ENCODE measurements around the gene FN1. TPM values are rescaled to one million over a fixed set of nuclear protein-coding genes. Genes with fewer than 3 reads are reported as not detected.
"Not testable (repeated sequence)": the region's sequence is repeated elsewhere in the genome, so short reads cannot be mapped to it uniquely, and the experiment has no call there.

FN1 gene
- total RNA-seq, 4 donors from 2014 or later: 169 to 686 (median 215) TPM

DNA sequence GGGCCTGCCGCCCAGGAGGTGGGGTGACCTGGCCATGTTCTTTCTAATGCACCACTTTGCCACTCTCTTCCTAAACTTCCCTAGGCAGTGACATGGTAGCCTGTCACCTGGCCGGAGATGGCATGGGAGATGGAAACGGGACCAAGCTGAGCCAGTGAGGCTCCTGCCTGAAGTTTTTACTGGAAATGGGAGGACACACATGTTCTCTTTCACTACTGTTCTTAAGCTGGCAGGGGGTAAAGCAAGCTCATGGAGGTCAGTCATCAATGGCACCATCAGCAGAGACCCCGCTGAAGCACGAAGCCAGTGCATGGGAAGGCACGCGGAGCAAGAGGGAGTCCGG lies 73.3 kb downstream of the FN1 start:
- intact Hi-C loops (cut with DNase I; ENCODE audit: low total_unique reads): no loop called here
- no peak for TF ChIP-seq POLR2AphosphoS5 (IDR thresholded peaks at IDR 0.05)
- no peak for TF ChIP-seq EP300 (IDR thresholded peaks at IDR 0.05; ENCODE audit: low read depth)
- TF ChIP-seq, protein P1, sequence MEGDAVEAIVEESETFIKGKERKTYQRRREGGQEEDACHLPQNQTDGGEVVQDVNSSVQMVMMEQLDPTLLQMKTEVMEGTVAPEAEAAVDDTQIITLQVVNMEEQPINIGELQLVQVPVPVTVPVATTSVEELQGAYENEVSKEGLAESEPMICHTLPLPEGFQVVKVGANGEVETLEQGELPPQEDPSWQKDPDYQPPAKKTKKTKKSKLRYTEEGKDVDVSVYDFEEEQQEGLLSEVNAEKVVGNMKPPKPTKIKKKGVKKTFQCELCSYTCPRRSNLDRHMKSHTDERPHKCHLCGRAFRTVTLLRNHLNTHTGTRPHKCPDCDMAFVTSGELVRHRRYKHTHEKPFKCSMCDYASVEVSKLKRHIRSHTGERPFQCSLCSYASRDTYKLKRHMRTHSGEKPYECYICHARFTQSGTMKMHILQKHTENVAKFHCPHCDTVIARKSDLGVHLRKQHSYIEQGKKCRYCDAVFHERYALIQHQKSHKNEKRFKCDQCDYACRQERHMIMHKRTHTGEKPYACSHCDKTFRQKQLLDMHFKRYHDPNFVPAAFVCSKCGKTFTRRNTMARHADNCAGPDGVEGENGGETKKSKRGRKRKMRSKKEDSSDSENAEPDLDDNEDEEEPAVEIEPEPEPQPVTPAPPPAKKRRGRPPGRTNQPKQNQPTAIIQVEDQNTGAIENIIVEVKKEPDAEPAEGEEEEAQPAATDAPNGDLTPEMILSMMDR (IDR thresholded peaks at IDR 0.05): no peak
- no peak for TF ChIP-seq POLR2A (IDR thresholded peaks at IDR 0.05)
- Histone ChIP-seq H3K27me3 (no peaks in the 10 kb centered on the region), H3K4me1 (no peaks in the 10 kb centered on the region), H3K27ac (no peak overlapping the region), H3K36me3 (peaks cover 0 to 29% (median 5%) of the 10 kb centered on the region in 4 donors), H3K9me3 (no peaks in the 10 kb centered on the region), H3K4me3 (no peak overlapping the region)
- WGBS, 2 donors (ENCODE audit: low coverage in 1 of 2): 89 to 98% methylated on average over 3 to 8 of the region's 8 CpGs
- in situ Hi-C loops (cut with MboI; ENCODE audit: low pct_ligation_motif_present in 1 of 4, low pct_unique_long_range_greater_than_20kb in 1 of 4, low sequenced_read_pairs in 3 of 4): no loop called here
- no peak for DNase-seq

DNA sequence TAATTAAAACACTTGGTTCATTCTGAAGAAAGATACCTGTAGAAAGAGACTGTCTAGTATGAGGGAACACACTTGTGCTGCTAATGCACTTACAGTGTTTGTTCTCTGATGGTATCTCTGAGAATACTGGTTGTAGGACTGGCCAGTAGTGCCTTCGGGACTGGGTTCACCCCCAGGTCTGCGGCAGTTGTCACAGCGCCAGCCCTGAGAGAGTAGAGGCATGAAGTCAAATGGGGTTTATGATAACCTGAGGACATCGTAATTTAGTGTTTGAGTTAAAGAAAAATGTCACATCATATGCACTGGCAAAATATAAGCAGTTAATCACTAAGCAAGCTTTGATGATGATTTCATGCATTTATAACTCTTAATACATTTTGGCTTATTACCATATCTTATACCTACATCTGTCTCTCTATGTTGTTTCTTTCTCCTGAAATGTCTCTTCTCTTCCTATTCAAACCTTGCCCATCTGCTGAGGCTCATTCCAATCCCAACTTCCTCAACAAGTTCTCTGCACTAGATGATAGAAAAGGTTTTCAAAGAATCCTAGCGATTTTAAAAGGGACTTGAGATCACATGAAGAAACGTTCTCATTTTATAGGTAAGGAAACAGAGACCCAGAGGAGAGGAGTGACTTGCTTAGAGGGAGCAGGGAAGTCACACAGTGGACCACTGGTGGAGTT lies 73.8 kb downstream of the FN1 start:
- intact Hi-C loops (cut with DNase I; ENCODE audit: low total_unique reads): no loop called here
- Histone ChIP-seq H3K4me3 (no peak overlapping the region), H3K9me3 (no peaks in the 10 kb centered on the region), H3K27ac (no peak overlapping the region), H3K36me3 (peaks cover 0 to 24% (median 2%) of the 10 kb centered on the region in 4 donors), H3K4me1 (no peaks in the 10 kb centered on the region), H3K27me3 (no peaks in the 10 kb centered on the region)
- in situ Hi-C loops (cut with MboI; ENCODE audit: low pct_ligation_motif_present in 1 of 4, low pct_unique_long_range_greater_than_20kb in 1 of 4, low sequenced_read_pairs in 3 of 4): no loop called here
- DNase-seq: no peak
- WGBS, 2 donors (ENCODE audit: low coverage in 1 of 2): 84 to 100% methylated on average over 2 to 6 of the region's 6 CpGs
- TF ChIP-seq EP300 (IDR thresholded peaks at IDR 0.05; ENCODE audit: low read depth) (no peak), POLR2A (IDR thresholded peaks at IDR 0.05) (no peak), POLR2AphosphoS5 (IDR thresholded peaks at IDR 0.05) (no peak)

DNA sequence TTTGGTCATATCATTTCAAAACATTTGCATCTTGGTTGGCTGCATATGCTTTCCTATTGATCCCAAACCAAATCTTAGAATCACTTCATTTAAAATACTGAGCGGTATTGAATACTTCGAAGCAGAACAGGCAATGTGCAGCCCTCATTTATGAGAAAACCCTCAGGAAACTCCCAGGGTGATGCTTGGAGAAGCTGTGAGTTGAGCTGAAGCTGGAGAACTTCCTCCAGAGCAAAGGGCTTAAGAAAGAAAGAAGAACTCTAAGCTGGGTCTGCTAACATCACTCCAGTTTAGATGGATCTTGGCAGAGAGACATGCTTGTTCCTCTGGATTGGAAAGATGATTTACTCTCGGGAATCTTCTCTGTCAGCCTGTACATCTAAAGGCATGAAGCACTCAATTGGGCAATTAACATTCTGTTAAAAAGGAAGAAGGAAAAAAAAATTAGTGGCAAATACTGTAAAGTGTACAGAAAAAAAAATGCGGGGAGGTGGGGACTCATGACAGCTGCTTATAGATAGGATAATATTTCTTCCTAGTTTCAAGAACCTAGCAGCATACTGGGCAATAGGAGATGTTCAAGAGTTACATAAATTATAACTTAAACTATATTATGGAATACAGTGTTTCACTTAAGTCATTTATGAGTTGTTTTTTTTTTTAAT lies 74.5 kb downstream of the FN1 start:
- in situ Hi-C loops (cut with MboI; ENCODE audit: low pct_ligation_motif_present in 1 of 4, low pct_unique_long_range_greater_than_20kb in 1 of 4, low sequenced_read_pairs in 3 of 4): no loop called here
- TF ChIP-seq EP300 (IDR thresholded peaks at IDR 0.05; ENCODE audit: low read depth): no peak
- TF ChIP-seq POLR2AphosphoS5 (IDR thresholded peaks at IDR 0.05): no peak
- Histone ChIP-seq H3K27ac (no peak overlapping the region), H3K4me1 (no peaks in the 10 kb centered on the region), H3K9me3 (no peaks in the 10 kb centered on the region), H3K4me3 (no peak overlapping the region), H3K27me3 (no peaks in the 10 kb centered on the region), H3K36me3 (peaks cover 0 to 23% (median 2%) of the 10 kb centered on the region in 4 donors)
- DNase-seq: no peak
- intact Hi-C loops (cut with DNase I; ENCODE audit: low total_unique reads): no loop called here
- 88 to 93% methylated on average over 3 to 4 of the region's 4 CpGs for WGBS, 2 donors (ENCODE audit: low coverage in 1 of 2)

DNA sequence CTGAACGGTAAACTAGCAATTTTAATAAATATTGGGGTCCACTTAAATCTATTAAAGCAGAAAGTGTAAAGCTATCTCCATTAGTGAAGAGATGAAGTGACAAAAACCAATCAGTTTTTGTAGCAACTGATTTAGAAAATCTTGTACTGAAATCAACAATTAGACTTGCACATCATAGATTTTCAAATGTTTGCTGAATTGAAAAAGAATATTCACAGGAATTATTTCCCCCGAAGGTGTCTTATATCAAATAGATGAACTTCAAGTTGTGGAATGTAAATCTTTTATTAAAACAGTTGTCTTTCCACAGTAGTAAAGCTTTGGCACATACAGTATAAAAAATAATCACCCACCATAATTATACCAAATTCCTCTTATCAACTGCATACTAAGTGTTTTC lies 75.3 kb downstream of the FN1 start:
- H3K4me3 ChIP-seq: no peak overlapping the region
- no peaks in the 10 kb centered on the region for H3K27me3 ChIP-seq
- DNase-seq: no peak
- intact Hi-C loops (cut with DNase I; ENCODE audit: low total_unique reads) (no loop called here), in situ Hi-C loops (cut with MboI; ENCODE audit: low pct_ligation_motif_present in 1 of 4, low pct_unique_long_range_greater_than_20kb in 1 of 4, low sequenced_read_pairs in 3 of 4) (no loop called here)
- H3K27ac ChIP-seq: no peak overlapping the region
- H3K9me3 ChIP-seq: no peaks in the 10 kb centered on the region
- TF ChIP-seq POLR2A (IDR thresholded peaks at IDR 0.05): no peak
- no peak for TF ChIP-seq POLR2AphosphoS5 (IDR thresholded peaks at IDR 0.05)
- TF ChIP-seq EP300 (IDR thresholded peaks at IDR 0.05; ENCODE audit: low read depth): no peak
- TF ChIP-seq, protein P1 (IDR thresholded peaks at IDR 0.05): no peak
- H3K36me3 ChIP-seq: peaks cover 0 to 23% (median 2%) of the 10 kb centered on the region in 4 donors
- 77 to 94% methylated on average over 2 of the region's 2 CpGs for WGBS, 2 donors (ENCODE audit: low coverage in 1 of 2)
- no peaks in the 10 kb centered on the region for H3K4me1 ChIP-seq

DNA sequence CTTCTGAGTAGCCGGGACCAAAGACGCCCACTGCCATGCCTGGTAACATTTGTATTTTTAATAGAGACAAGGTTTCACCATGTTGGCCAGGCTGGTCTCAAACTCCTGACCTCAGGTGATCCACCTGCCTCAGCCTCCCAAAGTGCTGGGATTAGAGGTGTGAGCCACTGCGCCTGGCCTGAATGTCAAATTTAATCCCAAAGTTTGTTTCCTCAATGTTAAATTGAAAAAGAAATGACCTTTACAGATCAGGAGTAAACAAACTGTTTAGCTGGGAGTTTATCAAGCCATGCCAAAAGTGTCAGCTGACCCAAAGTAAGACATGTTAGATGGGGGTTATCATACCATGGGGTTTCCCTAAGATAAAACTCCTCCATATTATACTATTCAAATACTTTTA lies 75.8 kb downstream of the FN1 start:
- H3K27ac ChIP-seq; DNase-seq; H3K27me3 ChIP-seq; H3K4me3 ChIP-seq; intact Hi-C loops (cut with DNase I; ENCODE audit: low total_unique reads); in situ Hi-C loops (cut with MboI; ENCODE audit: low pct_ligation_motif_present in 1 of 4, low pct_unique_long_range_greater_than_20kb in 1 of 4, low sequenced_read_pairs in 3 of 4); H3K4me1 ChIP-seq; H3K9me3 ChIP-seq: not testable (repeated sequence)
- H3K36me3 ChIP-seq: peaks cover 0 to 20% (median 2%) of the 10 kb centered on the region in 4 donors
- WGBS, 2 donors (ENCODE audit: low coverage in 1 of 2): 96 to 100% methylated on average over 2 to 3 of the region's 3 CpGs

Data from transverse colon (tissue), 4 donors.